Measurements from ENCODE around the gene ZNF576.
A peak's percentile ranks its signal among the peaks of the same experiment; 100 is the strongest.
"Not testable (repeated sequence)": the region's sequence is repeated elsewhere in the genome, so short reads cannot be mapped to it uniquely, and the experiment has no call there.

The ZNF576 gene

DNA sequence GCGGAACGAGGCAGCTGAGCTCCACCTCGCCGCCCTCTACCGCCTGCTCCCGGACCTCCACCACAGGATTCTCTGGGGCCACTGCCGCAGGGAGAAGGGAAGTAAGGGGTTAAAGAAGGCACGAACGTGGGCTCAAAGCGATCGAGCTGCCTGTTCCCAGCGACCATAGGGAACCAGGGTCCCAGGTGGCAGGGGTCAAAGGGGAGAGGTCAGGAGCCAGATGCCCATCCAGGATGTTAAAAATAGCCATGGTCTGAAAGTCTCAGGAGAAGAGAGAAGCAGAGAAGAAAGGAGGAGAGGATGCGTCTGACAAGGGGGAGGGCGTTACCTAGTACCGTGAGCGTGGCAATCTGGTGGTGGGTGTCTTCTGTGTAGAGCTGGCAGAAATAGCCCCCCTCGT lies 30.4 kb downstream of the ZNF576 start:
- DNase-seq (ENCODE audit: low spot score): no peak

DNA sequence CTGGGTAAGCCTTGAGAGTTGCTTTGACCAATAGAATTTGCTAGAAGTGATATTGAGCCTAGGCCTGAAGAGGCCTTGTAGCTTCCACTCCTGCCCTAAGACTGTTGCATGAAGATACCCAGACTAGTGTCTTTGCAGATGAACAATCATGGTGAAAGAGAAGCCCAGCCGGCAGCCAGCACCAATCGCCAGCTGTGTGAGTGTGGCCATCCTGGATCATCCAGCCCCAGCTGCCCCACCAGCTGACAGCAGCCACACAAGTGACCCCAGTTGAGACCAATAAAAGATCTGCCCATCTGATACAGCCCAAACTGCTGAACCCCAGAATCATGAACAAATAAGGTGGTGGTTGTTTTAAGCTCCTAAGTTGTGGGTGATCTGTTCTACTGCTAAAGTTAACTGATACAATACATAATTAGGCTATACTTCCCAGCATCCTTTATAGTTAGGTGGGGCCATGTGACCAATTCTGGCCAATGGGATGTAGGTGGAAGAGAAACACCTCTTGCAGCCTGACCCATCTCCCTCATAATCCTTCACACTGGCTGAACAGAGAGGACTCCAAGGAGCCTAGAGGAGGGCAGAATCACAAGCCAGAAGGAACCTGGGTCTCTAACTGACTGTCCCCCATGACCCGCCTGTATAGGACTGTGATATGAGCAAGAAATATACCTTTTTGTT lies 32.4 kb downstream of the ZNF576 start:
- no peak for DNase-seq (ENCODE audit: low spot score)

GRCh38 chr19:43631491-43631890 lies 35.1 kb downstream of the ZNF576 start:
- no peak for DNase-seq (ENCODE audit: low spot score)

- DNase-seq (ENCODE audit: low spot score): no peak
Observed at GRCh38 chr19:43633520-43633919, 37.1 kb downstream of the ZNF576 start.

GRCh38 chr19:43634068-43634467 lies 37.7 kb downstream of the ZNF576 start:
- DNase-seq (ENCODE audit: low spot score): no peak

DNA sequence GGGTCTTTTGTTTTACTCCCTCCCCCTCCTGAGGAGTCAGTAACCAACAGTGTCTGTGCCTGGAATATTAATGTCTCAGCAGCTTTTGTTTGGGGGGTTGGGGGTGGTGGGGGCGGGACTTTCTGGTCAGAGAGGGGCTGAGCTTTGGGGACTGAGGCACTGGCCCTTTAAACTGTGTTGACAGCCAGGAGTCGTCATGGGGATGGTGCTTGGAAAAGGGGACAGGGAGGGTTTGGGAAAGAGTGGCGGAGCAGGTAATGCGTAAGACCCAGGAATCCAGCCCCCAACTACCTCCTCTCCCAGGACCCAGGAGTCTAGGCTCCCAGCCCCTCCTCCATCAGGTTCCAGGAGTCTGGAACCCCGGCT lies 38.1 kb downstream of the ZNF576 start:
- no peak for DNase-seq (ENCODE audit: low spot score)

DNA sequence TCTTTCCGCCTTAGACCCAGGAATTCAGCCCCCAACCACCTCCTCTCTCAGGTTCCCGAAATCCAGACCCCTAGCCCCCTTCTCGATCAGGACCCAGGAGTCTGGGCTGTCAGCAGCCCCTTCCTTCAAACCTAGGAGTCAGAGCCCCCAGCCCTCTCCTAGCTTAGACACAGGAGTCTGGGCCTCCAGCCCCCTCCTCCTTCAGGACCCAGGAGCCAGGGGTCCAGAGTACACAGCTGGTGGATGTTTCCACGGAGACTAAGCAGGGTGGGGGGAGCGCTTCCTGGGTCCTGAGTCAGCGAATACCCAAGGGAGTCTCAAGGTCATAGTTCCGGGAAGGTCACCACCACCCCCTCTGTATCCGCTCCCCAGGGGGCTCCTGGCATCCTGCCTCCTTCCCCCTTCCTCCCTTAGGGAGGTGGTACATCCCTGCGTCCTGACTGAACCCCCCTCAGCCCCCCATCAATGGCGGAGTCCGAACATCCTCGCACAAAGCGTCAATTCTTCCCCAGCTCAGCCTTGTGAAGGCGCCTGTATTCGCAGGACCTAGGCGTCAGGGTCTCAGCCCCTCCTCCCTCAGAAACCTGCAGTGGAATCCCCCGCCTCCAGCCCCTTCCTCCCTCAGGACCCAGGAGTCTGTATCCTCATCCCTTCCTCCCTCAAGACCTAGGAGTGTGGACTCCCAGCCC lies 38.6 kb downstream of the ZNF576 start:
- DNase-seq (ENCODE audit: low spot score): no peak

DNA sequence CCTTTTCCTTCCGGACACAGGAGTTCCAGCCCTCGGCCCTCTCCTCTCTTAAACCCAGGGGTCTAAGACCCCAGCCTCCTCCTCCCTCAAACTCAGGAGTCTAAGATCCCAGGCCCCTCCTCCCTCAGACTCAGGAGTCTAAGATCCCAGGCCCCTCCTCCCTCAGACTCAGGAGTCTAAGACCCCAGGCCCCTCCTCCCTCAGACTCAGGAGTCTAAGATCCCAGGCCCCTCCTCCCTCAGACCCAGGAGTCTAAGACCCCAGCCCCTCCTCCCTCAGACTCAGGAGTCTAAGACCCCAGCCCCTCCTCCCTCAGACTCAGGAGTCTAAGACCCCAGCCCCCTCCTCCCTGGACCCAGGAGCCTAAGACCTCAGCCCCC lies 39.2 kb downstream of the ZNF576 start:
- not testable (repeated sequence) for DNase-seq (ENCODE audit: low spot score)

DNA sequence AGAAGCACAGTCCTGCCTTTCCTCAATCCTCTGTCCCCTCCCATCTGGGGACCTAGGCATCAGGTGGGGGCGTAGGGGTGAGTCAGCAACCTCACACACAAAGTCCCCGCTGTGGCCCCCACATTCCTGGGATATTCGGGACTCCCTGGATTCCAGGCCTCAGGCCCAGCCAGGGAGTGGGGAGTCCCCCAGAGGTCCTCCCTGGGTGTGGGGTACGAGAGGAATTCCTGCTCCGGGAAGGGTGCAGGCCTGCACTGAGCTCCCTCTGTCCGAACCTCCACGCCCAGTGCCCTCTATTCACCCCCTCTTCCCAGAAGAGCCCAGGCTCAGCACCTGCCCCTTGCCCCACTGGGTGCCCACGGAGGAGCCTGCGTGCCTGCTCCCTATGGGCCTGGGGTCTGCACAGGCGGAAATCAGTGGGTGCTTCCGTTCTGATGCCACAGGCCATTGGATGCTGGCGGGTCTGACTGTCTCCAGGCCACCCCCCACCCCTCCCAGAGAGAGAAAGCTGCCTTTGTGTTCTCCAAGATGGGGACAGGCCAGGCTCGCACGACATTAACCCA lies 39.8 kb downstream of the ZNF576 start:
- DNase-seq (ENCODE audit: low spot score): peak; percentile 67

DNA sequence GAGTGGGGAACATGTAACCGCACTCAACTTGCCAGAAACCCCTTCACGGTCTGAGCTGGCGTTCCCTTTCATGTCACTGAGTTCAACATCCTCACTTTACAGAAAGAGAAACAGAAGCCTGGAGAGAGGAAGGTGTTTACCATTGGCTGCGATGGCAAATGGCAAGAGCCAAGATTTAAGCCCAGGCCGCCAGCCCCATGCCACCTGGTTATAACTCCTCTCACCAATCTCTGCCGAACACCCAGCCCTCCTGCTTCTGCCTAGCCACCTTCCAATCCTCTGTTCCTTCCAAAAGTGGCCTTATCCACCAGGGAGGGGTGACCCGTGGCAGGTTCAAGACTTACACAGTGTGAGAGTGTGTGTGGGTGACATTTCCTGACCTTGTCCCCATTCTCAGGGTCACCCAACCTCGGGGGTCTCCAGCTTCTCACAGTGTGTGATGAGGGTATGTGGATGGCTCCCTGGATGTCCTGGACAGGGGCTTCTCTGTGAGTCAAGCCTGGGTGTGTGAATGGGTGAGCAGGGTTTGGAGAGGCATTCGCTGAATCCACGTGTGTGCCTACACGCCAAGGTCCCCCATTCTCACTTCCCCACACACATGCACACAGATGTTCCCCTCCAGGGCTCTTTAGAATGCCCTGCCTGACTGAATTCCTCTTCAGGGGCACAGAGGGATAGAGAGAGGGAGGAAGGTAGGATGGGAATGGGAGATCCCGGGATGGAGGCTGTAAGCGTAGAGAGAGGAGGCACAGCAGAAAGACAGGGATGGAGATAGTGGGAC lies 42.0 kb downstream of the ZNF576 start:
- DNase-seq (ENCODE audit: low spot score): no peak

- DNase-seq (ENCODE audit: low spot score): no peak
Observed at GRCh38 chr19:43638995-43639518, 42.7 kb downstream of the ZNF576 start.

DNA sequence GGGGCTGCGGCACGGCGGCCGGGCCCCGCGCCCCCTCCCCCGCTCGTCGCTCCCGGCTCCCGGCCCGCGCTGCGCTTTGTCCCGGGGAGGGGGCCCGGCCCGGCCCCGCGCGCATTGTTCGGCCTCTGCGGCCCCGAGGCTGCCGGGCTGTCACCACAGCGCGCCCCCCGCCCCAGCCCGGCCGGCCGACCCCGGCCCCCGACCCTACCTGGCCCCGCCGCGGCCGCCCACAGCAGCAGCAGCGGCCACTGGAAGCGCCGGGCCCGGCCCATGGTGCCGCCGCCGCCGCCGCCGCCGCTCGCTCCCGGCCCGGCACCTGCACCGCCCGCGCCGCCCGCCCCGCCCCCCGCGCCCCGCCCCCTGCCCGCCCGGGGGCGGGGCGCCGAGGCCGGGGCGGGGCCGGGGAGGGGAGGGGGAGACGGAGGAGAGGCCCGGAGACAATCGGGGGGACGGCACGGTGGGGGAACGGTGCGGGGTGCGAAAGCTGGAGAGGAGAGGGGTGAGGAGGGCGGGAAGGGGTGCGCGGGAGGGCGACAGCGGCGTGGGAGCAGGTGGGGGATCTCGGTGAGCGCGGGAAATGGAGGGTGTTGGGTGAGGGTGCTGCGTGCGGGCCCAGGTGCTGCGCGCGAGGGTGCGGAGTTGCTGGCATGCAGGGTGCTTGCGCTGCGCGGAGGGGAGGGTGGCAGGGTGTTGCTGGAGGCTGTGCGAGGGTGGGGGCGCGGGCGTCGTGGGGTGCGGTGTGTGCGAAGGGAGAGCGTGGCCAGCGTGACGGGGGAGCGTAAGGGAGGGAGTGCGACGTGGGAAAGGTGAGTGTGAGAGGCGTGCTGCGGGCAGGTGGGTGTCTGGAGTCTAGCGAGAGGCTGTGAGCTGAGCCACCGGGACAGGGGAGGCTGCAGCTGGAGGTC lies 43.4 kb downstream of the ZNF576 start, which contains the start of gene CADM4:
Gene CADM4 (minus strand): TSS at position 332 of the 905 bp plus-strand sequence. CDS start 60 bp downstream, at position 272.
- DNase-seq (ENCODE audit: low spot score): peak; percentile 48

DNA sequence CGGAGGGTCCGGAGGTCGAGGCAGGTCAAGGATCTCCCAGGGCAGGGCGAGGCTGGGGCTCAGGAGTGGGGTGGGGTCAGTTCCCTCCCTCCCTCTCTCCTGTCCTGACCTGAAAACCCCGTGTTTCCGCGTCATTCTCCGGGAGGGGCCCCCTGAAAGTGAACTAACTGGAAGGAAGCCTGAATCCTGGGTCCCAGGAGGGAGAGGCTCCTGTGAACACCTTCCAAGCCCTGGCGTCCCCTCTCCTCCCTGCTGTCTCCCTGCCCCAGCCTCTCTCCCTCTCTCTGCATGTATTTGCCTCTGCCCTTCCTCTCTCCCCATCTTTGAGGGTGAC lies 44.0 kb downstream of the ZNF576 start:
- DNase-seq (ENCODE audit: low spot score): no peak

DNA sequence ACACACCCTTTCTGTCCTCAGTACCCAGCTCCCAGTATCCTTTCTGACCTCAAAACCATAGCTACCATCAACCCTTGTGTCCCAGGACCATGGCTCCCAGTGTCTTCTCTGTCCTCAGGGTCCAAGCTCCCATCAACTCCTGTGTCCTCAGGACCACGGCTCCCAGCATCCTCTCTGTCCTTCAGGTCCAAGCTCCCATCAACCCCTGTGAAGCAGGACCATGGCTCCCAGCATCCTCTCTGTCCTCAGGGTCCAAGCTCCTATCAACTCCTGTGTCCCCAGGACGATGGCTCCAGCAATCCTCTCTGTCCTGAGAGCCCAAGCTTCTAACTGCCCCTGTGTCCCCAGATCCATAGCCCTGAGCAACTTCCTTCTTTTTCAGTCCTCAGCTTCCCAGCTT lies 44.9 kb downstream of the ZNF576 start:
- no peak for DNase-seq (ENCODE audit: low spot score)

- DNase-seq (ENCODE audit: low spot score): no peak
Observed at GRCh38 chr19:43642531-43642930, 46.1 kb downstream of the ZNF576 start.

- no peak for DNase-seq (ENCODE audit: low spot score)
Observed at GRCh38 chr19:43643326-43643725, 46.9 kb downstream of the ZNF576 start.

DNA sequence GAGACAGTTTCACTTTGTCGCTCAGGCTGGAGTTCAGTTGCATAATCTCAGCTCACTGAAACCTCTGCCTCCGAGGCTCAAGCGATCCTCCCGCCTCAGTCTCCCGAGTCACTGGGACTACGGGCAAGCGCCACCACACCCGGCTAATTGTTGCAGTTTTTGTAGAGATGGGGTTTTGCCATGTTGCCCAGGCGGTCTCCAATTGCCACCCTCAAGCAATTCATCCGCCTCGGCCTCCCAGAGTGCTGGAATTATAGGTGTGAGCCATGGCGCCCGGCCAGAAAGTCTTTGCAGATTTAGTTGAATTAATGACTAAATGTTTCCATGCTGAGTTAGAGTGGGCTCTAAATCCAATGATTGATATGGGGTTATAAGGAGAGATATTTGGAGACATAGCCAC lies 47.8 kb downstream of the ZNF576 start:
- no peak for DNase-seq (ENCODE audit: low spot score)

- DNase-seq (ENCODE audit: low spot score): no peak
Observed at GRCh38 chr19:43648633-43649032, 52.2 kb downstream of the ZNF576 start.

- no peak for DNase-seq (ENCODE audit: low spot score)
Observed at GRCh38 chr19:43649514-43649913, 53.1 kb downstream of the ZNF576 start.

DNA sequence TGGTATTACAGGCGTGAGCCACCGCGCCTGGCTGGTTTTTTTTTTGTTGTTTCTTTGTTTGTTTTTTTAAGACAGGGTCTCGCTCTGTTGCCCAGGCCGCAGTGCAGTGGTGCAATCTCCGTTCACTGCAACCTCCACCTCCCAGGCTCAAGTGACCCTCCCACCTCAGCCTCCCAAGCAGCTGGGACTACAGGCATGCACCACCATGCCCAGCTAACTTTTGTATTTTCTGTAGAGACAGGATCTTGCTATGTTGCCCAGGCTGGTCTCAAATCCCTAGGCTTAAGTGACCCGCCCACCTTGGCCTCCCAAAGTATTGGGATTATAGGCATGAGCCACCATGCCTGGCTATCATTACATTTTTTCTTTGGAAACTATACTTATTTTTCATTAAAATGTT lies 53.9 kb downstream of the ZNF576 start:
- not testable (repeated sequence) for DNase-seq (ENCODE audit: low spot score)

Data from SW480 (cell line).